HepG2 (cell line): ENCODE measurements around the gene HSD3B7. TPM values are rescaled to one million over a fixed set of nuclear protein-coding genes. Genes with fewer than 3 reads are reported as not detected.
A peak's percentile ranks its signal among the peaks of the same experiment; 100 is the strongest.

ENCODE experiments used
- ATF7 ChIP-seq, 2 experiments: fragments of 450-650 bp in 1 of 2; sonication (generic) in 1 of 2; formaldehyde crosslinking in 1 of 2; IDR thresholded peaks; 2 replicates each; pipeline versions ENCODE4 v1.4.0 to v1.6.1; 2016 to 2020; ENCODE audit warnings: antibody characterized with exemption in 1 of 2, mild to moderate bottlenecking in 1 of 2, missing genetic modification reagents in 1 of 2
- HOXD1 ChIP-seq: sonication (generic); formaldehyde crosslinking; IDR thresholded peaks from 2 replicates; pipeline ENCODE4 v1.5.0; 2020; ENCODE audit warnings: missing genetic modification reagents
- IRX3 ChIP-seq: sonication (generic); formaldehyde crosslinking; IDR thresholded peaks from 2 replicates; pipeline ENCODE4 v1.8.1; 2023; ENCODE audit warnings: mild to moderate bottlenecking, low read depth, missing genetic modification reagents, borderline replicate concordance
- MIER3 ChIP-seq: IDR thresholded peaks from 2 replicates; pipeline ENCODE4 v1.6.1; 2016; ENCODE audit warnings: missing compliant biosample characterization, borderline replicate concordance
- NBN ChIP-seq: fragments of 450-650 bp; conservative IDR thresholded peaks from 2 replicates; pipeline ENCODE4 v1.6.1; 2017
- NONO ChIP-seq, 2 experiments: fragments of 450-650 bp in 1 of 2; sonication (generic) in 1 of 2; formaldehyde crosslinking in 1 of 2; IDR thresholded peaks in 1 of 2; conservative IDR thresholded peaks in 1 of 2; 2 replicates each; pipeline versions ENCODE4 v1.6.1 to v1.8.0; 2017 to 2022; ENCODE audit warnings: mild to moderate bottlenecking in 1 of 2, missing genetic modification reagents in 1 of 2, moderate library complexity in 1 of 2
- PPARG ChIP-seq: conservative IDR thresholded peaks from 2 replicates; pipeline ENCODE4 v1.6.1; 2016; ENCODE audit warnings: missing biosample characterization, missing genetic modification reagents
- SMAD3 ChIP-seq: sonication (generic); formaldehyde crosslinking; IDR thresholded peaks from 2 replicates; pipeline ENCODE4 v1.4.0; 2020; ENCODE audit warnings: missing genetic modification reagents
- TCF7 ChIP-seq: sonication (generic); IDR thresholded peaks from 2 replicates; pipeline ENCODE4 v1.6.1; 2016; ENCODE audit warnings: antibody characterized with exemption, low read depth
- YEATS4 ChIP-seq: sonication (generic); formaldehyde crosslinking; IDR thresholded peaks from 2 replicates; pipeline ENCODE4 v1.4.0; 2020; ENCODE audit warnings: missing genetic modification reagents, borderline replicate concordance
- ZNF235 ChIP-seq: sonication (generic); formaldehyde crosslinking; IDR thresholded peaks from 2 replicates; pipeline ENCODE4 v1.8.1; 2023; ENCODE audit warnings: mild to moderate bottlenecking, missing genetic modification reagents, borderline replicate concordance
- ZNF501 ChIP-seq: sonication (generic); formaldehyde crosslinking; IDR thresholded peaks from 2 replicates; pipeline ENCODE4 v1.5.1; 2020; ENCODE audit warnings: mild to moderate bottlenecking, moderate library complexity, missing genetic modification reagents
- ZNF670 ChIP-seq: sonication (generic); formaldehyde crosslinking; IDR thresholded peaks from 2 replicates; pipeline ENCODE4 v1.8.0; 2022; ENCODE audit warnings: mild to moderate bottlenecking, missing genetic modification reagents, borderline replicate concordance
- ZNF879 ChIP-seq: sonication (generic); formaldehyde crosslinking; IDR thresholded peaks from 2 replicates; pipeline ENCODE4 v1.8.1; 2023; ENCODE audit warnings: missing genetic modification reagents
- ZSCAN29 ChIP-seq: sonication (generic); formaldehyde crosslinking; conservative IDR thresholded peaks from 2 replicates; pipeline ENCODE4 v1.4.0; 2020; ENCODE audit warnings: mild to moderate bottlenecking, missing genetic modification reagents
- polyA plus RNA-seq, 8 experiments: library from polyadenylated mRNA; depleted of rRNA in 3 of 8; stranded (reverse) in 7 of 8; unstranded in 1 of 8; fragments of >200 nt; fragmentation: Illumina TruSeq in 4 of 8; extraction: Trizol in 4 of 8; gene quantifications; 2 replicates each; pipeline versions ENCODE4 v1.2.1 to v1.2.3, GENCODE V29; 2011 to 2016; ENCODE audit warnings: low read depth in 4 of 8, missing spikeins in 1 of 8, mixed read lengths in 1 of 8; ENCODE audit not compliant: insufficient read depth in 1 of 8
- total RNA-seq, 5 experiments: library from RNA; depleted of rRNA; stranded (reverse); fragments of >200 nt; fragmentation: Illumina TruSeq; extraction: Trizol; gene quantifications; 2 replicates each; pipeline ENCODE4 v1.2.3, GENCODE V29; 2016; ENCODE audit warnings: low read depth in 1 of 5
- TF ChIP-seq, protein P1 (sequence below): IDR thresholded peaks from 2 replicates; pipeline ENCODE4 v1.6.1; 2016; ENCODE audit warnings: control low read depth
- TF ChIP-seq, protein P2 (sequence below): sonication (generic); formaldehyde crosslinking; IDR thresholded peaks from 2 replicates; pipeline ENCODE4 v1.8.0; 2022; ENCODE audit warnings: missing genetic modification reagents, mild to moderate bottlenecking, moderate library complexity, borderline replicate concordance
- TF ChIP-seq, protein P3 (sequence below): sonication (generic); formaldehyde crosslinking; conservative IDR thresholded peaks from 2 replicates; pipeline ENCODE4 v1.4.0; 2020; ENCODE audit warnings: mild to moderate bottlenecking, missing genetic modification reagents, moderate library complexity

HSD3B7 gene
- total and polyA plus RNA-seq, 2 of the 13 experiments (the other 11 are each of a cell fraction or from before 2014, with no cell fraction given) = 32.9 to 69.7 TPM

DNA sequence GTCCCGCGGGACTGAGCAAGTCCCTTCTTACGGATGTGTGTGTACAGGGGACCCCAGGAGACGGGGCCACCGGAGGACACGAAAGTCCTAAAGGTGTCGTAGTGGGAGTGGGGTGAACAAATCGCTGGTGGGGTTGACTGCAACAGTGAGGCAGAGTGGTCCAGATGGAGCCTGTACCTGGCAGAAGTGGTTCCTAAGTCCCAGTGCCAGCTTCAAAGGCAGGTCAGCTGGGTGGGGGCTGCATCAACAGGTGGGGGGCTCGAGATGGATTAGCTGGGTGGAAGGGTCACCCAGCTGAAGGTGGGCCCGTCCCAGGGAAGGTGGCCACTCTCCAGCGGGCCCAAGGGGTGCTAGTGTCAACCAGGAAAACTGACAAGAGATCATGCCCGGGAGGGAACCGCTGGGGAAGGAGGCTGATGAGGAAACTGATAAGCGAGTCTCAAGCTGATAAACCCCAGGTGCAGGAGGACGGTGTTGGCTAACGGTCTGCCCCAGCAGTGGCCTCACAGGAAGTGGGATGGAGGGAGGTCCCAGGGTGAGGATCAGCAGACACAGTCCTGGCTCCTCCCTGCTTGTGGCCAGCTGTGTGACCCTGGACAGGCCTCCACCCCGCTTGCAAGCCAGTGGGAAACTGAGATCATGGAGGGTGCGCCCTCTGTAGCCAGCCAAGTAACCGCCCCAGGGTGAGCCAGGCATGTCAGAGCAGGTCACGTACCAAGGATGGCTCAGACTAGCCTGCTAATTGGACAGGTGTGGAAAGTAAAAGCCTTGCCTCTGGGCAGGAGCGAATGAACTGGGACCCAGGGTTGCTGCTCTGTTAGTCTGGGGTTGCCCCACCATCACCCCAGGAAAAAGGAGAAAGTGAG lies 35.1 kb upstream of the HSD3B7 start (continued):
- TF ChIP-seq MIER3 (CRISPR knock-in tag) (peak; percentile 87), NBN (no peak), SMAD3 (CRISPR knock-in tag) (peak; percentile 82; the same call in 1 of the 2 replicates), YEATS4 (CRISPR knock-in tag) (peak; percentile 43; the same call in 1 of the 2 replicates), ZNF235 (CRISPR knock-in tag) (peak; percentile 43; the same call in 1 of the 2 replicates), IRX3 (no peak), ZNF501 (CRISPR knock-in tag) (peak; percentile 51; the same call in 1 of the 2 replicates), NONO (IDR thresholded peaks at IDR 0.05) (no peak), NONO (CRISPR knock-in tag; conservative IDR thresholded peaks at IDR 0.05) (peak; percentile 96), TCF7 (peak; percentile 34; the same call in 1 of the 2 replicates), PPARG (peak; percentile 78; the same call in 1 of the 2 replicates), ZNF879 (no peak), ZNF670 (CRISPR knock-in tag) (peak; percentile 69; the same call in 1 of the 2 replicates), HOXD1 (CRISPR knock-in tag) (no peak), ATF7 (IDR thresholded peaks at IDR 0.05) (no peak), ATF7 (CRISPR knock-in tag; IDR thresholded peaks at IDR 0.05) (peak; percentile 67), ZSCAN29 (CRISPR knock-in tag) (peak; percentile 85)
- TF ChIP-seq, protein P1, sequence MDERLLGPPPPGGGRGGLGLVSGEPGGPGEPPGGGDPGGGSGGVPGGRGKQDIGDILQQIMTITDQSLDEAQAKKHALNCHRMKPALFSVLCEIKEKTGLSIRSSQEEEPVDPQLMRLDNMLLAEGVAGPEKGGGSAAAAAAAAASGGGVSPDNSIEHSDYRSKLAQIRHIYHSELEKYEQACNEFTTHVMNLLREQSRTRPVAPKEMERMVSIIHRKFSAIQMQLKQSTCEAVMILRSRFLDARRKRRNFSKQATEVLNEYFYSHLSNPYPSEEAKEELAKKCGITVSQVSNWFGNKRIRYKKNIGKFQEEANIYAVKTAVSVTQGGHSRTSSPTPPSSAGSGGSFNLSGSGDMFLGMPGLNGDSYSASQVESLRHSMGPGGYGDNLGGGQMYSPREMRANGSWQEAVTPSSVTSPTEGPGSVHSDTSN = no peak; the same call in 1 of the 2 replicates
- TF ChIP-seq, protein P2, sequence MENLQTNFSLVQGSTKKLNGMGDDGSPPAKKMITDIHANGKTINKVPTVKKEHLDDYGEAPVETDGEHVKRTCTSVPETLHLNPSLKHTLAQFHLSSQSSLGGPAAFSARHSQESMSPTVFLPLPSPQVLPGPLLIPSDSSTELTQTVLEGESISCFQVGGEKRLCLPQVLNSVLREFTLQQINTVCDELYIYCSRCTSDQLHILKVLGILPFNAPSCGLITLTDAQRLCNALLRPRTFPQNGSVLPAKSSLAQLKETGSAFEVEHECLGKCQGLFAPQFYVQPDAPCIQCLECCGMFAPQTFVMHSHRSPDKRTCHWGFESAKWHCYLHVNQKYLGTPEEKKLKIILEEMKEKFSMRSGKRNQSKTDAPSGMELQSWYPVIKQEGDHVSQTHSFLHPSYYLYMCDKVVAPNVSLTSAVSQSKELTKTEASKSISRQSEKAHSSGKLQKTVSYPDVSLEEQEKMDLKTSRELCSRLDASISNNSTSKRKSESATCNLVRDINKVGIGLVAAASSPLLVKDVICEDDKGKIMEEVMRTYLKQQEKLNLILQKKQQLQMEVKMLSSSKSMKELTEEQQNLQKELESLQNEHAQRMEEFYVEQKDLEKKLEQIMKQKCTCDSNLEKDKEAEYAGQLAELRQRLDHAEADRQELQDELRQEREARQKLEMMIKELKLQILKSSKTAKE (CRISPR knock-in tag) = peak; percentile 75
- TF ChIP-seq, protein P3, sequence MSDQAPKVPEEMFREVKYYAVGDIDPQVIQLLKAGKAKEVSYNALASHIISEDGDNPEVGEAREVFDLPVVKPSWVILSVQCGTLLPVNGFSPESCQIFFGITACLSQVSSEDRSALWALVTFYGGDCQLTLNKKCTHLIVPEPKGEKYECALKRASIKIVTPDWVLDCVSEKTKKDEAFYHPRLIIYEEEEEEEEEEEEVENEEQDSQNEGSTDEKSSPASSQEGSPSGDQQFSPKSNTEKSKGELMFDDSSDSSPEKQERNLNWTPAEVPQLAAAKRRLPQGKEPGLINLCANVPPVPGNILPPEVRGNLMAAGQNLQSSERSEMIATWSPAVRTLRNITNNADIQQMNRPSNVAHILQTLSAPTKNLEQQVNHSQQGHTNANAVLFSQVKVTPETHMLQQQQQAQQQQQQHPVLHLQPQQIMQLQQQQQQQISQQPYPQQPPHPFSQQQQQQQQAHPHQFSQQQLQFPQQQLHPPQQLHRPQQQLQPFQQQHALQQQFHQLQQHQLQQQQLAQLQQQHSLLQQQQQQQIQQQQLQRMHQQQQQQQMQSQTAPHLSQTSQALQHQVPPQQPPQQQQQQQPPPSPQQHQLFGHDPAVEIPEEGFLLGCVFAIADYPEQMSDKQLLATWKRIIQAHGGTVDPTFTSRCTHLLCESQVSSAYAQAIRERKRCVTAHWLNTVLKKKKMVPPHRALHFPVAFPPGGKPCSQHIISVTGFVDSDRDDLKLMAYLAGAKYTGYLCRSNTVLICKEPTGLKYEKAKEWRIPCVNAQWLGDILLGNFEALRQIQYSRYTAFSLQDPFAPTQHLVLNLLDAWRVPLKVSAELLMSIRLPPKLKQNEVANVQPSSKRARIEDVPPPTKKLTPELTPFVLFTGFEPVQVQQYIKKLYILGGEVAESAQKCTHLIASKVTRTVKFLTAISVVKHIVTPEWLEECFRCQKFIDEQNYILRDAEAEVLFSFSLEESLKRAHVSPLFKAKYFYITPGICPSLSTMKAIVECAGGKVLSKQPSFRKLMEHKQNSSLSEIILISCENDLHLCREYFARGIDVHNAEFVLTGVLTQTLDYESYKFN (CRISPR knock-in tag) = peak; percentile 91
